PFSK-1 (cell line): ENCODE data around the gene ITGA3.

Source experiments
- POLR2AphosphoS5 ChIP-seq: IDR thresholded peaks from 2 replicates; pipeline ENCODE4 v1.6.1; 2012; ENCODE audit warnings: low read depth, mild to moderate bottlenecking, control low read depth, low read length, moderate library complexity
- REST ChIP-seq, 2 experiments: IDR thresholded peaks; 2 replicates each; pipeline versions ENCODE4 v1.6.1 to v1.8.0; 2011 to 2012; ENCODE audit warnings: low read depth in 2 of 2, low read length in 2 of 2, control low read depth in 1 of 2, inconsistent platforms in 1 of 2, mild to moderate bottlenecking in 1 of 2, moderate library complexity in 1 of 2; ENCODE audit not compliant: insufficient read depth in 1 of 2
- SIN3A ChIP-seq: IDR thresholded peaks from 2 replicates; pipeline ENCODE4 v1.6.1; 2012; ENCODE audit warnings: mild to moderate bottlenecking, low read length, moderate library complexity, borderline replicate concordance; ENCODE audit not compliant: insufficient read depth
- TAF1 ChIP-seq: IDR thresholded peaks from 2 replicates; pipeline ENCODE4 v1.6.1; 2012; ENCODE audit warnings: low read length, control low read depth, borderline replicate concordance; ENCODE audit not compliant: insufficient read depth

DNA sequence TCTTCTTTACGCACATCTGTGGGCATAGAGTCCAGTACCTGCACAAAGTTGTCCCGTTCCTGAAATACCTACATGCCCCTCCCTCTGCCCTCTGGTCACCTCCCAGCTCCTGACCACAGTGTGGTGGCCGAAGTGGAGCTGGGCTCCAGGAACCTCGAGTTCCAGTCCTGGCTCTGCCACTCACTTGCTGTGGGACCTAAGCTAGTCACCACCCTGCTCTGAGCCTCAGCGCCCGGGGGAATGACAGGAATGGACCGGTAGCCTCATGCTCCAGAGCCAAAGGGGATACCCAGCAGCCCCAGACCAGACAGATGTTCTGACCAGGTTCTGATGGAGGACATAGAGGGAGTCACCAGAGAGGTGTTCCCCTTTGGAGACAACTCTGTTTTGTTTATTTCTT is 26.7 kb upstream of the ITGA3 start:
- TF ChIP-seq SIN3A (no peak), POLR2AphosphoS5 (no peak), REST (IDR thresholded peaks at IDR 0.05; ENCODE audit: insufficient read depth in 1 of 2, low read depth in 2 of 2, low read length in 2 of 2) (no peak), TAF1 (no peak)
